Thyroid gland (tissue), 4 donors: ENCODE measurements around the gene TNPO1. TPM values are rescaled to one million over a fixed set of nuclear protein-coding genes. Genes with fewer than 3 reads are reported as not detected.
"Not testable (repeated sequence)": the region's sequence is repeated elsewhere in the genome, so short reads cannot be mapped to it uniquely, and the experiment has no call there.

Experiments
- DNase-seq, 2 donors: peaks; one replicate each; pipeline ENCODE4 v3.0.0-alpha.2; 2019
- H3K27ac ChIP-seq, 3 donors: fragments of 200-600 bp; sonication (generic); 1 replicate in 2 of 3; 2 replicates in 1 of 3; pipeline ENCODE4 v1.5.1; 2016 to 2019; ENCODE audit warnings: mild to moderate bottlenecking in 1 of 3, moderate library complexity in 1 of 3
- H3K27me3 ChIP-seq: fragments of 200-600 bp; sonication (generic); one replicate; pipeline ENCODE4 v1.5.1; 2019
- H3K36me3 ChIP-seq, 2 donors: fragments of 200-600 bp; sonication (generic); one replicate each; pipeline ENCODE4 v1.5.1; 2016 to 2019
- H3K4me1 ChIP-seq, 2 donors: fragments of 200-600 bp; sonication (generic); one replicate each; pipeline ENCODE4 v1.5.1; 2017 to 2019
- H3K4me3 ChIP-seq, 3 donors: fragments of 200-600 bp; sonication (generic); replicated peaks in 1 of 3; 1 replicate in 2 of 3; 2 replicates in 1 of 3; pipeline ENCODE4 v1.5.1; 2016; ENCODE audit warnings: mild to moderate bottlenecking in 1 of 3
- H3K9me3 ChIP-seq: fragments of 200-600 bp; sonication (generic); one replicate; pipeline ENCODE4 v1.5.1; 2017
- POLR2A ChIP-seq, 2 donors: fragments of 450-650 bp; IDR thresholded peaks; one replicate each; pipeline ENCODE4 v1.6.1; 2017; ENCODE audit warnings: antibody characterized with exemption in 2 of 2, mild to moderate bottlenecking in 2 of 2, moderate library complexity in 1 of 2
- WGBS, 2 donors: methylation state at CpG; one replicate each; pipeline ENCODE4 v1.1.5; 2017; 5-methylcytosine and 5-hydroxymethylcytosine counted together
- intact Hi-C: fragments of 100-400 bp; cut with DNase I; formaldehyde crosslinking; loops from one replicate; pipeline ENCODE4 v1.15.1; 2023
- total RNA-seq, 4 donors: library from RNA; depleted of rRNA; stranded (reverse); fragments of >200 nt; gene quantifications; one replicate each; pipeline ENCODE4 v1.2.3, GENCODE V29; 2016
- TF ChIP-seq, protein P1 (sequence below), 6 experiments: fragments of 200-600 bp in 3 of 6; fragments of 450-650 bp in 3 of 6; sonication (generic) in 3 of 6; IDR thresholded peaks; one replicate each; pipeline ENCODE4 v1.5.1; 2016 to 2019; ENCODE audit warnings: antibody characterized with exemption in 6 of 6, mild to moderate bottlenecking in 2 of 6, inconsistent platforms in 1 of 6, moderate library complexity in 1 of 6

Gene TNPO1
- total RNA-seq, 4 donors from 2014 or later, result 122 to 319 (median 206) TPM

GRCh38 chr5:72796001-72796400, 20.5 kb upstream of the TNPO1 start:
- Histone ChIP-seq H3K36me3 (no peaks in the 10 kb centered on the region), H3K27ac (no peak overlapping the region), H3K27me3 (no peaks in the 10 kb centered on the region), H3K4me1 (no peaks in the 10 kb centered on the region), H3K9me3 (no peaks in the 10 kb centered on the region), H3K4me3 (no peak overlapping the region)
- no peak for DNase-seq
- intact Hi-C loops, result no loop called here
- TF ChIP-seq POLR2A (IDR thresholded peaks at IDR 0.05), result no peak
- TF ChIP-seq, protein P1, sequence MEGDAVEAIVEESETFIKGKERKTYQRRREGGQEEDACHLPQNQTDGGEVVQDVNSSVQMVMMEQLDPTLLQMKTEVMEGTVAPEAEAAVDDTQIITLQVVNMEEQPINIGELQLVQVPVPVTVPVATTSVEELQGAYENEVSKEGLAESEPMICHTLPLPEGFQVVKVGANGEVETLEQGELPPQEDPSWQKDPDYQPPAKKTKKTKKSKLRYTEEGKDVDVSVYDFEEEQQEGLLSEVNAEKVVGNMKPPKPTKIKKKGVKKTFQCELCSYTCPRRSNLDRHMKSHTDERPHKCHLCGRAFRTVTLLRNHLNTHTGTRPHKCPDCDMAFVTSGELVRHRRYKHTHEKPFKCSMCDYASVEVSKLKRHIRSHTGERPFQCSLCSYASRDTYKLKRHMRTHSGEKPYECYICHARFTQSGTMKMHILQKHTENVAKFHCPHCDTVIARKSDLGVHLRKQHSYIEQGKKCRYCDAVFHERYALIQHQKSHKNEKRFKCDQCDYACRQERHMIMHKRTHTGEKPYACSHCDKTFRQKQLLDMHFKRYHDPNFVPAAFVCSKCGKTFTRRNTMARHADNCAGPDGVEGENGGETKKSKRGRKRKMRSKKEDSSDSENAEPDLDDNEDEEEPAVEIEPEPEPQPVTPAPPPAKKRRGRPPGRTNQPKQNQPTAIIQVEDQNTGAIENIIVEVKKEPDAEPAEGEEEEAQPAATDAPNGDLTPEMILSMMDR (IDR thresholded peaks at IDR 0.05), result no peak
- 82 to 84% methylated on average over 3 of the region's 3 CpGs for WGBS, 2 donors

DNA sequence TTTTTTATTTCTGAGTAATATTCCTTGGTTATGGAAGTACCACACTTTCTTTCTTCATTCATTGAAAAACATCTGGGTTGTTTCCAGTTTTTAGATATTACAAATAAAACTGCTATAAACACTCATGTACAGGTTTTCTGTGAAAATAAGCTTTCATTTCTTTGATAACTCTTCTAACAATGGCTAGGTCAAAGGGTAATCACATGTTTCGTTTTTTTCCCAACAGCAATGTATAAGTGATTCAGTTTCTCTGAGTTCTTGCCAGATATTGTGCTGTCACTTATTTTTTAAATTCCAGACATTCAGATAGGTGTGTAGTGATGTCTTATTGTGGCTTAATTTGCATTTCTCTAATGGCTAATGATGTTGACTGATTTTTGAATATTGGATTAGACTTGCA, 16.7 kb upstream of the TNPO1 start:
- WGBS, 2 donors, result 74 to 79% methylated on average over 1 of the region's 1 CpG
- no peak overlapping the region for H3K27ac ChIP-seq
- no peak for DNase-seq
- H3K4me1 ChIP-seq, result no peaks in the 10 kb centered on the region
- no peak overlapping the region for H3K4me3 ChIP-seq
- H3K9me3 ChIP-seq, result no peaks in the 10 kb centered on the region
- intact Hi-C loops, result no loop called here
- TF ChIP-seq, protein P1 (IDR thresholded peaks at IDR 0.05), result no peak
- TF ChIP-seq POLR2A (IDR thresholded peaks at IDR 0.05), result no peak
- no peaks in the 10 kb centered on the region for H3K36me3 ChIP-seq
- H3K27me3 ChIP-seq, result no peaks in the 10 kb centered on the region

- H3K4me1 ChIP-seq, result peaks cover 7 to 11% of the 10 kb centered on the region in 2 donors
- H3K27ac ChIP-seq, H3K4me3 ChIP-seq, H3K36me3 ChIP-seq, H3K9me3 ChIP-seq, intact Hi-C loops, H3K27me3 ChIP-seq, DNase-seq: not testable (repeated sequence)
- 49 to 50% methylated on average over 4 of the region's 4 CpGs for WGBS, 2 donors
These were observed 7.8 kb upstream of the TNPO1 start for GRCh38 chr5:72808637-72809036.

DNA sequence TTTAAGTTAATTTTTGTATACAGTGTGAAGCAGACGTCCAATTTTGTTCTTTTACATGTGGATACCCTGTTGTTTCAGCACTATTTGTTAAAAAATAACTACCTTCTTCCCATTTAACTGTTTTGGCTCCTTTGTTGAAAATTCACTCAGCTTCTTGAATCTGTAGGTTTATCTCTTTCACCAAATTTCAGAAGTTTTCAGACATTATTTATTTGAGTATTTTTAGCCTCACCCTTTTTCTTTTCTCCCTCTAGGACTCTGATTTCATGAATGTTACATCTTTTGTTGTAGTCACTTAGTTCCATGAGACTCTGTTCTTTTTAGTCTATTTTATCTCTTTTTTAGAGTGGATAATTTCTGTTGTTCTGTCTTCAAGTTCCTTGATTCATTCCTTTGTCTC, 4.6 kb upstream of the TNPO1 start:
- Histone ChIP-seq H3K27me3 (no peaks in the 10 kb centered on the region), H3K9me3 (no peaks in the 10 kb centered on the region), H3K36me3 (no peaks in the 10 kb centered on the region), H3K4me3 (no peak overlapping the region), H3K27ac (no peak overlapping the region), H3K4me1 (peaks cover 12 to 13% of the 10 kb centered on the region in 2 donors)
- no peak for DNase-seq
- TF ChIP-seq, protein P1 (IDR thresholded peaks at IDR 0.05), result no peak
- no peak for TF ChIP-seq POLR2A (IDR thresholded peaks at IDR 0.05)
- intact Hi-C loops, result loop anchor here (10.0 kb wide), 2 partner anchors 207 to 447 kb away; no protein-coding TSS in a partner anchor
- WGBS, 2 donors, result 89 to 96% methylated on average over 1 of the region's 1 CpG

GRCh38 chr5:72812488-72812887, 4.0 kb upstream of the TNPO1 start:
- H3K4me1 ChIP-seq, result peaks cover 12 to 13% of the 10 kb centered on the region in 2 donors
- no peak overlapping the region for H3K4me3 ChIP-seq
- no peak for DNase-seq
- no peaks in the 10 kb centered on the region for H3K27me3 ChIP-seq
- no peaks in the 10 kb centered on the region for H3K9me3 ChIP-seq
- 88 to 90% methylated on average over 1 of the region's 1 CpG for WGBS, 2 donors
- intact Hi-C loops, result loop anchor here (10.0 kb wide), 2 partner anchors 208 to 448 kb away; no protein-coding TSS in a partner anchor
- H3K27ac ChIP-seq, result peak overlapping the region in 1 of 3 donors; percentile 98
- H3K36me3 ChIP-seq, result no peaks in the 10 kb centered on the region
- TF ChIP-seq, protein P1 (IDR thresholded peaks at IDR 0.05), result no peak
- no peak for TF ChIP-seq POLR2A (IDR thresholded peaks at IDR 0.05)

- Histone ChIP-seq H3K9me3 (no peaks in the 10 kb centered on the region), H3K27ac (peak overlapping the region; percentile 98 to 99 (median 98)), H3K27me3 (no peaks in the 10 kb centered on the region), H3K4me3 (no peak overlapping the region), H3K4me1 (peaks cover 18 to 19% of the 10 kb centered on the region in 2 donors), H3K36me3 (no peaks in the 10 kb centered on the region)
- no peak for DNase-seq
- intact Hi-C loops, result loop anchor here (10.0 kb wide), 2 partner anchors 209 to 449 kb away; no protein-coding TSS in a partner anchor
- TF ChIP-seq, protein P1 (IDR thresholded peaks at IDR 0.05), result no peak
- no peak for TF ChIP-seq POLR2A (IDR thresholded peaks at IDR 0.05)
These were observed 2.4 kb upstream of the TNPO1 start for GRCh38 chr5:72814104-72814503.
